ENCODE results near the gene FSD1L. TPM values are rescaled to one million over a fixed set of nuclear protein-coding genes. Genes with fewer than 3 reads are reported as not detected.
"Not testable (repeated sequence)": the region's sequence is repeated elsewhere in the genome, so short reads cannot be mapped to it uniquely, and the experiment has no call there.

FSD1L gene
- total and polyA plus RNA-seq, 12 donors: 2.6 to 11.1 (median 6.7) TPM

DNA sequence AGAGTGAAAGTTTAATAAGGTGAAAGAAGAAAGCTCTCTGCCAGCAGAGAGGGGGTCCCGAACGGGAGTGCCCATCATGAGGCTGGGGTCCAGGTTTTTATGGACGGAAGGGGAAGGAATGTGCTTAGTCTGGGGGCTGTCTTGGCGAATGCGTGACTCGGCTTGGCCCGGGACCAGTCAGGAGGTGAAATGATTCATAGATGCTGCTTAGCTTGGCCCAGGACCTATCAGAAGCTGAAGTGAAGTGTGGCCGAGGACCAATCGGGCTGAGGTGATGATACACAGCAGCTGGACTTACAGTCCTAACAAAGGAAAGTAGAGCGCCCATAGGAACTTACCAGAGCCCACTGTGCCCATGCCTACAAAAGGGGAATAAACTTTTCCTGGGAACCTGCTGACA is 106.2 kb downstream of the FSD1L start:
- Histone ChIP-seq H3K36me3 (replicated peaks in 1 of 2) (no peaks in the 10 kb centered on the region), H3K4me3 (no peak overlapping the region), H3K27ac (no peak overlapping the region), H3K27me3 (no peaks in the 10 kb centered on the region), H3K4me1 (replicated peaks in 1 of 2) (peaks cover 5 to 7% of the 10 kb centered on the region in 2 donors), H3K9me3 (replicated peaks in 1 of 3) (no peaks in the 10 kb centered on the region)
- intact Hi-C loops (cut with DNase I): loop anchor here in 1 of 2 donors (10.0 kb wide), 1 partner anchor 109 kb away; the partner anchor contains the start of gene FSD1L
- peak in 1 of 7 donors; percentile 16 for DNase-seq
- 70 to 84% (median 77%) methylated on average over 10 of the region's 10 CpGs for WGBS, 4 donors
- TF ChIP-seq POLR2A (IDR thresholded peaks at IDR 0.05): no peak
- TF ChIP-seq, protein P1, sequence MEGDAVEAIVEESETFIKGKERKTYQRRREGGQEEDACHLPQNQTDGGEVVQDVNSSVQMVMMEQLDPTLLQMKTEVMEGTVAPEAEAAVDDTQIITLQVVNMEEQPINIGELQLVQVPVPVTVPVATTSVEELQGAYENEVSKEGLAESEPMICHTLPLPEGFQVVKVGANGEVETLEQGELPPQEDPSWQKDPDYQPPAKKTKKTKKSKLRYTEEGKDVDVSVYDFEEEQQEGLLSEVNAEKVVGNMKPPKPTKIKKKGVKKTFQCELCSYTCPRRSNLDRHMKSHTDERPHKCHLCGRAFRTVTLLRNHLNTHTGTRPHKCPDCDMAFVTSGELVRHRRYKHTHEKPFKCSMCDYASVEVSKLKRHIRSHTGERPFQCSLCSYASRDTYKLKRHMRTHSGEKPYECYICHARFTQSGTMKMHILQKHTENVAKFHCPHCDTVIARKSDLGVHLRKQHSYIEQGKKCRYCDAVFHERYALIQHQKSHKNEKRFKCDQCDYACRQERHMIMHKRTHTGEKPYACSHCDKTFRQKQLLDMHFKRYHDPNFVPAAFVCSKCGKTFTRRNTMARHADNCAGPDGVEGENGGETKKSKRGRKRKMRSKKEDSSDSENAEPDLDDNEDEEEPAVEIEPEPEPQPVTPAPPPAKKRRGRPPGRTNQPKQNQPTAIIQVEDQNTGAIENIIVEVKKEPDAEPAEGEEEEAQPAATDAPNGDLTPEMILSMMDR (IDR thresholded peaks at IDR 0.05): no peak

DNA sequence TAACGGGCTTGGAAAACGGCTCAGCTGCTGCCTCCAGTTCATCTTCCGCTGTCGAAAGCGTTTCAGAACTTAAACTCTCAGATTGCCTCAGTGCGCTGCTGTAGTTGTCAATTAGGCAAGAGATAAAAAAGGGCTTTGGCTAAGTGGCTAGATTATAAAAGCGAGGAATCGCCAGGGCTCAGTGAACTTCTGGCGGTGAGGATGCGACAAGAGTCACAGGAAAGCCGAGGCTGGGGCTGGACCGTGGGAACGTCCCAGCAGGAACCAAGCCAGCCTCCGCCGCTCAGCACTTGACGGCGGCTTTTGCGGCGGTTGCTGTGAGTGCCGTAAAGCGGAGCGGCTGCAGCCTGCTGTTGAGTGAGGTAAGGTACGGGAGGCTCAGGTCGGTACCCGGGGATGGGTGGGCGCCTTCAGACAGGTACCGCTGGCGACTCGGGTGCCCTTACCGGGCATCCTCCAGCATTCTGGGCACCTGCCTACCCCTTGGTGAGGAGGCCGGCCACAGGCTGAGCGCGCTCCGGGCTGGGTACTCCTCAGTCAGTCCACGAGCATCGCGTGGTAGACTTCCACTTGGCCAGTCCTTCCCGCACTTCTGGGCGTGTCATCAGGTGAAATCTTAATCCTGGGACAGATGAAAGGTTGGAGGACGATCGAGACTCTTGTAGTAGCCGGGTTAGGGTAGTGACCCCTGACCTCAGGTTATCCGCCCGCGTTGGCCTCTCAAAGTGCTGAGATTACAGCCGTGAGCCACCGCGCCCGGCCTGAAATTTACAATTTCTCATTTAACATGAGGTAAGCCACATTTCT is 110.2 kb downstream of the FSD1L start, which contains the start of gene FKTN:
TSS of gene FKTN (plus strand) at position 328 of the 807 bp plus-strand sequence. CDS start 16,902 bp downstream, outside the sequence.
- no peaks in the 10 kb centered on the region for H3K27me3 ChIP-seq
- peaks cover 5 to 7% of the 10 kb centered on the region in 2 donors for H3K4me1 ChIP-seq (replicated peaks in 1 of 2)
- no peaks in the 10 kb centered on the region for H3K9me3 ChIP-seq (replicated peaks in 1 of 3)
- TF ChIP-seq POLR2A (IDR thresholded peaks at IDR 0.05): peak in 1 of 2 donors; percentile 17
- TF ChIP-seq, protein P1 (IDR thresholded peaks at IDR 0.05): no peak
- intact Hi-C loops (cut with DNase I): loop anchor here in 1 of 2 donors (10.0 kb wide), 1 partner anchor 113 kb away; the partner anchor contains the start of gene FSD1L
- peak within 1 kb of the TSS in 3 of 5 donors; percentile 13 to 63 (median 50) for H3K27ac ChIP-seq
- peak; percentile 86 to 93 (median 88) for DNase-seq
- peak within 1 kb of the TSS; percentile 17 to 90 (median 64) for H3K4me3 ChIP-seq
- no peaks in the 10 kb centered on the region for H3K36me3 ChIP-seq (replicated peaks in 1 of 2)
- 1 to 2% (median 1%) methylated on average over 24 to 49 of the region's 49 CpGs for WGBS, 4 donors

DNA sequence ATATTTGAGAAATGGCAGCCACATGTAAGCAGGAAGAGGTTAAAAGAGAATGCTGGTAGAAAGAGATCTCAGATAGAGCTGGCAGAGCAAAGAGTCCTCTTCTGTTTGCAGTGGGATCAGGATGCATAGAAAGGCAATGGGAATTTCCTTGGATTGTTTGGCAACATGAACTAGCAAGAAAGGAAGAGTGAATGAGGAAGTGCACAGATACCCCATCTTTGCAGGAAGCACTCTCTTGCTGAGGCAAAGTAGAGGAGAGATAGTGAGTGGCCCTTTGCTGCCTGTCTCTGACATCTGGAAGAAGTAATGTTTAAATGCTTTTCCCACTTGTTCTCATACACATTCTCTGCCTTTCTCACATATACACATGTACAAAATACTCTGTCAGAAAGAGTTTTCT is 124.6 kb downstream of the FSD1L start:
- DNase-seq: no peak
- TF ChIP-seq, protein P1 (IDR thresholded peaks at IDR 0.05): no peak
- no peak for TF ChIP-seq POLR2A (IDR thresholded peaks at IDR 0.05)
- Histone ChIP-seq H3K4me3 (no peak overlapping the region), H3K9me3 (replicated peaks in 1 of 3) (no peaks in the 10 kb centered on the region), H3K27me3 (no peaks in the 10 kb centered on the region), H3K4me1 (replicated peaks in 1 of 2) (no peaks in the 10 kb centered on the region), H3K36me3 (replicated peaks in 1 of 2) (no peaks in the 10 kb centered on the region), H3K27ac (no peak overlapping the region)
- intact Hi-C loops (cut with DNase I): no loop called here

DNA sequence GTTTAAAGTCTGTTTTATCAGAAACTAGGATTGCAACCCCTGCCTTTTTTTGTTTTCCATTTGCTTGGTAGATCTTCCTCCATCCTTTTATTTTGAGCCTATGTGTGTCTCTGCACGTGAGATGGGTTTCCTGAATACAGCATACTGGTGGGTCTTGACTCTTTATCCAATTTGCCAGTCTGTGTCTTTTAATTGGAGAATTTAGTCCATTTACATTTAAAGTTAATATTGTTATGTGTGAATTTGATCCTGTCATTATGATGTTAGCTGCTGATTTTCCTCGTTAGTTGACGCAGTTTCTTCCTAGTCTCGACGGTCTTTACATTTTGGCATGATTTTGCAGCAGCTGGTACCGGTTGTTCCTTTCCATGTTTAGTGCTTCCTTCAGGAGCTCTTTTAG is 132.1 kb downstream of the FSD1L start:
- DNase-seq; H3K36me3 ChIP-seq (replicated peaks in 1 of 2); H3K4me1 ChIP-seq (replicated peaks in 1 of 2); H3K27ac ChIP-seq; H3K27me3 ChIP-seq; intact Hi-C loops (cut with DNase I); H3K4me3 ChIP-seq; H3K9me3 ChIP-seq (replicated peaks in 1 of 3): not testable (repeated sequence)
- 94 to 98% (median 98%) methylated on average over 5 to 6 of the region's 6 CpGs for WGBS, 4 donors

DNA sequence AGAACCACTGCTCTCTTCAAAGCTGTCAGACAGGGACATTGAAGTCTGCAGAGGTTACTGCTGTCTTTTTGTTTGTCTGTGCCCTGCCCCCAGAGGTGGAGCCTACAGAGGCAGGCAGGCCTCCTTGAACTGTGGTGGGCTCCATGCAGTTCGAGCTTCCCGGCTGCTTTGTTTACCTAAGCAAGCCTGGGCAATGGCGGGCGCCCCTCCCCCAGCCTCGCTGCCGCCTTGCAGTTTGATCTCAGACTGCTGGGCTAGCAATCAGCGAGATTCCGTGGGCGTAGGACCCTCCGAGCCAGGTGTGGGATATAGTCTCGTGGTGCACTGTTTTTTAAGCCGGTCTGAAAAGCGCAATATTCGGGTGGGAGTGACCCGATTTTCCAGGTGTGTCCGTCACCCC is 133.7 kb downstream of the FSD1L start:
- H3K27ac ChIP-seq; H3K9me3 ChIP-seq (replicated peaks in 1 of 3); H3K4me1 ChIP-seq (replicated peaks in 1 of 2); intact Hi-C loops (cut with DNase I); H3K4me3 ChIP-seq; H3K27me3 ChIP-seq; H3K36me3 ChIP-seq (replicated peaks in 1 of 2); DNase-seq: not testable (repeated sequence)
- 77 to 83% (median 80%) methylated on average over 13 to 16 of the region's 16 CpGs for WGBS, 4 donors
